HG03439 (cell line): ENCODE data around the gene RASGRP3.

Experiments
- ATAC-seq: cut with Tn5 transposase; IDR thresholded peaks from one replicate; pipeline ENCODE4 v1.9.1; 2021; ENCODE audit warnings: mild to moderate bottlenecking, moderate library complexity; ENCODE audit not compliant: unreplicated experiment

RASGRP3 gene

GRCh38 chr2:33492399-33493134 is 16.1 kb downstream of the RASGRP3 start:
- ATAC-seq: no peak

GRCh38 chr2:33494155-33494779 is 17.8 kb downstream of the RASGRP3 start:
- ATAC-seq: peak; percentile 46

GRCh38 chr2:33494877-33495641 is 18.6 kb downstream of the RASGRP3 start:
- ATAC-seq: no peak

GRCh38 chr2:33495683-33496082 is 19.2 kb downstream of the RASGRP3 start:
- no peak for ATAC-seq

GRCh38 chr2:33496150-33496549 is 19.7 kb downstream of the RASGRP3 start:
- ATAC-seq: no peak

- no peak for ATAC-seq
These were observed 20.3 kb downstream of the RASGRP3 start for GRCh38 chr2:33496726-33497125.

GRCh38 chr2:33497221-33497650 is 20.8 kb downstream of the RASGRP3 start:
- peak; percentile 42 for ATAC-seq

- peak; percentile 31 for ATAC-seq
These were observed 22.0 kb downstream of the RASGRP3 start for GRCh38 chr2:33498291-33498956.

- no peak for ATAC-seq
These were observed 23.7 kb downstream of the RASGRP3 start for GRCh38 chr2:33500177-33500576.

GRCh38 chr2:33502025-33502424 is 25.6 kb downstream of the RASGRP3 start:
- no peak for ATAC-seq

GRCh38 chr2:33503002-33503401 is 26.6 kb downstream of the RASGRP3 start:
- ATAC-seq: no peak

GRCh38 chr2:33505966-33506365 is 29.5 kb downstream of the RASGRP3 start:
- no peak for ATAC-seq

GRCh38 chr2:33509908-33510585 is 33.6 kb downstream of the RASGRP3 start:
- no peak for ATAC-seq

GRCh38 chr2:33510586-33510968 is 34.1 kb downstream of the RASGRP3 start:
- no peak for ATAC-seq

GRCh38 chr2:33511141-33511540 is 34.7 kb downstream of the RASGRP3 start:
- no peak for ATAC-seq

GRCh38 chr2:33512112-33512511 is 35.7 kb downstream of the RASGRP3 start:
- ATAC-seq: no peak

- no peak for ATAC-seq
These were observed 37.0 kb downstream of the RASGRP3 start for GRCh38 chr2:33513480-33513879.

GRCh38 chr2:33516456-33516995 is 40.1 kb downstream of the RASGRP3 start:
- ATAC-seq: no peak

GRCh38 chr2:33518200-33518599 is 41.8 kb downstream of the RASGRP3 start:
- ATAC-seq: no peak

- ATAC-seq: no peak
These were observed 42.5 kb downstream of the RASGRP3 start for GRCh38 chr2:33518929-33519328.
